Keratinocyte (primary cell): ENCODE data around the gene ATP2B2. TPM values are rescaled to one million over a fixed set of nuclear protein-coding genes. Genes with fewer than 3 reads are reported as not detected.

ENCODE experiments used
- DNase-seq: peaks from one replicate; pipeline ENCODE4 v3.0.0-alpha.2; 2011; ENCODE audit warnings: low read depth, missing footprints, low spot score
- FAIRE-seq: peaks from 2 replicates; lab custom pipeline; 2011; peaks lifted over from hg19 to GRCh38; lab: Jason Lieb, UNC
- H2AFZ ChIP-seq: 2 replicates; pipeline ENCODE4 v1.6.0; 2012; ENCODE audit warnings: low read length, control low read depth, inconsistent platforms; ENCODE audit not compliant: control insufficient read depth
- H3K27ac ChIP-seq: 2 replicates; pipeline ENCODE4 v1.5.1; 2011; ENCODE audit warnings: low read length; ENCODE audit not compliant: control insufficient read depth, insufficient read depth
- H3K27me3 ChIP-seq: 3 replicates; pipeline ENCODE4 v1.6.0; 2011; ENCODE audit warnings: low read length; ENCODE audit not compliant: control insufficient read depth, insufficient read depth; ENCODE audit errors: extremely low read depth
- H3K36me3 ChIP-seq, 2 experiments: 2 replicates in 1 of 2; 3 replicates in 1 of 2; pipeline ENCODE4 v1.5.1; 2011; ENCODE audit warnings: low read length in 2 of 2, mild to moderate bottlenecking in 1 of 2; ENCODE audit not compliant: control insufficient read depth in 2 of 2, insufficient read depth in 2 of 2; ENCODE audit errors: extremely low read depth in 1 of 2
- H3K4me1 ChIP-seq: 3 replicates; pipeline ENCODE4 v1.5.1; 2011; ENCODE audit warnings: low read length; ENCODE audit not compliant: control insufficient read depth, insufficient read depth; ENCODE audit errors: extremely low read depth
- H3K4me2 ChIP-seq: 3 replicates; pipeline ENCODE4 v1.6.0; 2011; ENCODE audit warnings: low read depth, low read length; ENCODE audit not compliant: control insufficient read depth, insufficient read depth; ENCODE audit errors: extremely low read depth
- H3K4me3 ChIP-seq, 3 experiments: fragments of 200-600 bp in 1 of 3; sonication (generic) in 1 of 3; 2 replicates in 2 of 3; 3 replicates in 1 of 3; pipeline ENCODE4 v1.5.1; 2011 to 2016; ENCODE audit warnings: low read length in 3 of 3, mild to moderate bottlenecking in 3 of 3, control low read depth in 2 of 3, inconsistent platforms in 1 of 3, low read depth in 1 of 3, mixed read lengths in 1 of 3, mixed run types in 1 of 3, moderate library complexity in 1 of 3; ENCODE audit not compliant: control insufficient read depth in 2 of 3, insufficient read depth in 2 of 3; ENCODE audit errors: extremely low read depth in 1 of 3
- H3K79me2 ChIP-seq: 2 replicates; pipeline ENCODE4 v1.6.0; 2012; ENCODE audit warnings: low read length; ENCODE audit not compliant: control insufficient read depth, insufficient read depth
- H3K9ac ChIP-seq: 3 replicates; pipeline ENCODE4 v1.6.0; 2011; ENCODE audit warnings: low read length; ENCODE audit not compliant: control insufficient read depth, insufficient read depth; ENCODE audit errors: extremely low read depth
- H3K9me1 ChIP-seq: 3 replicates; pipeline ENCODE4 v1.6.0; 2011; ENCODE audit warnings: low read length; ENCODE audit not compliant: control insufficient read depth, insufficient read depth; ENCODE audit errors: extremely low read depth
- H3K9me3 ChIP-seq: 2 replicates; pipeline ENCODE4 v1.5.1; 2012; ENCODE audit warnings: low read depth, low read length; ENCODE audit not compliant: control insufficient read depth
- H4K20me1 ChIP-seq: 3 replicates; pipeline ENCODE4 v1.6.0; 2011; ENCODE audit warnings: low read length; ENCODE audit not compliant: control insufficient read depth, insufficient read depth; ENCODE audit errors: extremely low read depth
- CTCF ChIP-seq, 3 experiments: IDR thresholded peaks in 1 of 3; conservative IDR thresholded peaks in 1 of 3; optimal IDR thresholded peaks in 1 of 3; 2 replicates in 2 of 3; 3 replicates in 1 of 3; pipeline versions ENCODE3 to v1.5.1; 2011; ENCODE audit warnings: low read length in 3 of 3, mild to moderate bottlenecking in 3 of 3, moderate library complexity in 2 of 3, control low read depth in 1 of 3, inconsistent platforms in 1 of 3; ENCODE audit not compliant: insufficient read depth in 2 of 3; ENCODE audit errors: extremely low read depth in 1 of 3
- EZH2 ChIP-seq: IDR thresholded peaks from one replicate; pipeline ENCODE4 v1.6.1; 2012; ENCODE audit warnings: inconsistent platforms, mild to moderate bottlenecking, low read length, moderate library complexity
- dilution Hi-C: fragments of 300-500 bp; cut with MboI; formaldehyde crosslinking; loops from one replicate; pipeline ENCODE4 v1.7.0; 2020; ENCODE audit warnings: low sequenced_read_pairs; ENCODE audit not compliant: extremely low pct_ligation_motif_present
- polyA plus RNA-seq, 5 experiments: library from polyadenylated mRNA; depleted of rRNA in 3 of 5; stranded (reverse) in 3 of 5; stranded (forward) in 1 of 5; unstranded in 1 of 5; fragments of >200 nt; gene quantifications; 1 replicate in 1 of 5; 2 replicates in 3 of 5; 3 replicates in 1 of 5; pipeline versions ENCODE4 v1.2.1 to v1.2.3, GENCODE V29; 2011 to 2012; ENCODE audit warnings: missing spikeins in 2 of 5, low read depth in 1 of 5, low replicate concordance in 1 of 5

ATP2B2 gene
- polyA plus RNA-seq, 1 donor (not counting 4 experiments of a cell fraction or from before 2014, with no cell fraction given): not detected

- dilution Hi-C loops: no loop called here
- no peak overlapping the region for H3K9ac ChIP-seq
- no peaks in the 10 kb centered on the region for H3K27me3 ChIP-seq
- peaks cover 9 to 18% of the 10 kb centered on the region in 2 experiments for H3K36me3 ChIP-seq
- no peaks in the 10 kb centered on the region for H3K79me2 ChIP-seq
- DNase-seq (no peak), FAIRE-seq (no peak)
- H3K9me1 ChIP-seq: no peaks in the 10 kb centered on the region
- TF ChIP-seq CTCF (optimal IDR thresholded peaks at IDR 0.05 in 1 of 3, IDR thresholded peaks at IDR 0.05 in 1 of 3, conservative IDR thresholded peaks at IDR 0.05 in 1 of 3; ENCODE audit: extremely low read depth in 1 of 3, insufficient read depth in 2 of 3, low read length in 3 of 3): no peak
- no peaks in the 10 kb centered on the region for H4K20me1 ChIP-seq
- H3K9me3 ChIP-seq: no peaks in the 10 kb centered on the region
- no peak overlapping the region for H3K4me3 ChIP-seq
- H2AFZ ChIP-seq: no peak overlapping the region
- no peaks in the 10 kb centered on the region for H3K4me1 ChIP-seq
- no peak overlapping the region for H3K27ac ChIP-seq
- no peak overlapping the region for H3K4me2 ChIP-seq
Observed at GRCh38 chr3:10289077-10289476, 216.3 kb downstream of the ATP2B2 start.

DNA sequence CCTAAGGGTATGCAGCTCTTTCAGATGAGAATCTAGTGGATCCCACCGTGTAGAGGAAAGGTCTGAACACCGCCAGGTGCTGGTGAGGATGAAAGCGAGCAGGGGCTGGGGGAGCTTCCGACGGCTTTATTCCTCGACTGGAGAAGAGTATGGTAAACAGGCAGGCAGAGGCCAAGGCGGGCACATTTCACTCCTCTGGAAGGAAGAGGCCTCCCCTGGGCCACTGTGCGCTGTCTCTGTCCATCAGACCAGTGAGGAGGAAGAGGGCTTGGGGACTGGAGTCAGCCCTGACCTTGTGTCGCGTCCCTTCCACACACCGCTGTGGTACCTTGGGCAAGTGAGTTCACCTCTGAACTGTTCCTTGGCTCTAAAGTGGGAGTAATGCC is 216.8 kb downstream of the ATP2B2 start:
- Histone ChIP-seq H3K9me1 (no peaks in the 10 kb centered on the region), H3K4me2 (no peak overlapping the region), H2AFZ (no peak overlapping the region), H3K4me3 (no peak overlapping the region), H3K36me3 (peaks cover 8 to 18% of the 10 kb centered on the region in 2 experiments), H3K4me1 (peaks cover under 1% of the 10 kb centered on the region), H3K9ac (no peak overlapping the region), H3K27ac (no peak overlapping the region), H3K9me3 (no peaks in the 10 kb centered on the region), H4K20me1 (no peaks in the 10 kb centered on the region), H3K27me3 (no peaks in the 10 kb centered on the region), H3K79me2 (no peaks in the 10 kb centered on the region)
- dilution Hi-C loops: no loop called here
- TF ChIP-seq CTCF (optimal IDR thresholded peaks at IDR 0.05 in 1 of 3, IDR thresholded peaks at IDR 0.05 in 1 of 3, conservative IDR thresholded peaks at IDR 0.05 in 1 of 3; ENCODE audit: extremely low read depth in 1 of 3, insufficient read depth in 2 of 3, low read length in 3 of 3) (no peak), EZH2 (no peak)
- DNase-seq (no peak), FAIRE-seq (no peak)
